Head of caudate nucleus (tissue), 42 donors: ENCODE data around the gene COMMD4.
"Not testable (repeated sequence)": the region's sequence is repeated elsewhere in the genome, so short reads cannot be mapped to it uniquely, and the experiment has no call there.

ENCODE experiments used
- DNase-seq, 42 donors: peaks; one replicate each; pipeline versions ENCODE4 v3.0.0 to v3.0.0-alpha.2; 2020 to 2021; ENCODE audit warnings: mixed read lengths in 7 of 42
- intact Hi-C: fragments of 100-400 bp; cut with DNase I; formaldehyde crosslinking; loops from one replicate; pipeline ENCODE4 v1.15.0; 2022

Gene COMMD4

GRCh38 chr15:75366163-75366562 is 30.3 kb downstream of the COMMD4 start:
- DNase-seq, result peak in 1 of 42 donors; percentile 5
- intact Hi-C loops, result loop anchor here (10.0 kb wide), 1 partner anchor 279 kb away; the partner anchor contains the start of genes IMP3 and SNX33

- no peak for DNase-seq
- intact Hi-C loops, result loop anchor here (10.0 kb wide), 1 partner anchor 278 kb away; the partner anchor contains the start of genes IMP3 and SNX33
Observed at GRCh38 chr15:75367006-75367405, 31.1 kb downstream of the COMMD4 start.

- DNase-seq, result no peak
- intact Hi-C loops, result loop anchor here (10.0 kb wide), 1 partner anchor 277 kb away; the partner anchor contains the start of genes IMP3 and SNX33
Observed at GRCh38 chr15:75367406-75367912, 31.6 kb downstream of the COMMD4 start.

GRCh38 chr15:75367913-75368688 is 32.2 kb downstream of the COMMD4 start, which contains the start of gene MAN2C1:
Gene MAN2C1, minus strand, starts transcription at chr15:75368607. Its CDS starts 24 bp downstream, at chr15:75368583.
- intact Hi-C loops, result loop anchor here (2.0 to 10.0 kb wide), 2 partner anchors 87 to 277 kb away; partner anchors contain the start of genes IMP3 and SNX33
- peak; percentile 82 to 97 (median 92) for DNase-seq

GRCh38 chr15:75368689-75369239 is 32.9 kb downstream of the COMMD4 start:
- peak in 1 of 42 donors; percentile 30 for DNase-seq
- intact Hi-C loops, result loop anchor here (2.0 to 10.0 kb wide), 2 partner anchors 86 to 276 kb away; partner anchors contain the start of genes IMP3 and SNX33

GRCh38 chr15:75369897-75370581 is 34.2 kb downstream of the COMMD4 start:
- peak in 1 of 42 donors; percentile 21 for DNase-seq
- intact Hi-C loops, result loop anchor here (2.0 to 10.0 kb wide), 2 partner anchors 85 to 275 kb away; partner anchors contain the start of genes IMP3 and SNX33

- intact Hi-C loops, result no loop called here
- no peak for DNase-seq
Observed at GRCh38 chr15:75371486-75371885, 35.6 kb downstream of the COMMD4 start.

GRCh38 chr15:75371901-75372688 is 36.2 kb downstream of the COMMD4 start:
- intact Hi-C loops, result no loop called here
- no peak for DNase-seq

- no peak for DNase-seq
- intact Hi-C loops, result no loop called here
Observed at GRCh38 chr15:75380773-75381172, 44.9 kb downstream of the COMMD4 start.

- DNase-seq, intact Hi-C loops: not testable (repeated sequence)
Observed at GRCh38 chr15:75383986-75384385, 48.1 kb downstream of the COMMD4 start.
